Adipocyte (in vitro differentiated cells): ENCODE results near the gene PCMTD2.
A peak's percentile ranks its signal among the peaks of the same experiment; 100 is the strongest.

Source experiments
- DNase-seq: peaks from one replicate; pipeline ENCODE4 v3.0.0-alpha.2; 2015; ENCODE audit warnings: low read depth
- H3K27me3 ChIP-seq: replicated peaks from 2 replicates; pipeline ENCODE4 v1.7.0; 2013; ENCODE audit warnings: mild to moderate bottlenecking, low read length, moderate library complexity; ENCODE audit not compliant: control insufficient read depth, insufficient read depth
- H3K36me3 ChIP-seq: 2 replicates; pipeline ENCODE4 v1.7.0; 2013; ENCODE audit warnings: low read length, mild to moderate bottlenecking, moderate library complexity; ENCODE audit not compliant: control insufficient read depth, insufficient read depth, severe bottlenecking
- H3K4me1 ChIP-seq: 2 replicates; pipeline ENCODE4 v1.7.0; 2013; ENCODE audit warnings: mild to moderate bottlenecking, low read length, moderate library complexity; ENCODE audit not compliant: control insufficient read depth, insufficient read depth
- H3K4me3 ChIP-seq: 2 replicates; pipeline ENCODE4 v1.7.0; 2013; ENCODE audit warnings: mild to moderate bottlenecking, low read length, moderate library complexity
- H3K9ac ChIP-seq: 2 replicates; pipeline ENCODE4 v1.7.0; 2013; ENCODE audit warnings: mild to moderate bottlenecking, low read length, moderate library complexity
- H3K9me3 ChIP-seq: 2 replicates; pipeline ENCODE4 v1.7.0; 2013; ENCODE audit warnings: mild to moderate bottlenecking, low read length, moderate library complexity; ENCODE audit not compliant: control insufficient read depth

PCMTD2 gene

GRCh38 chr20:64255361-64256281, at the start of gene PCMTD2:
Gene PCMTD2, plus strand, starts transcription at chr20:64255748. Its CDS starts 4,218 bp downstream, at chr20:64259966.
- no peaks in the 10 kb centered on the region for H3K36me3 ChIP-seq
- H3K27me3 ChIP-seq = peaks cover 12% of the 10 kb centered on the region
- peak within 1 kb of the TSS; percentile 91 for H3K9ac ChIP-seq
- peak; percentile 93 for DNase-seq
- H3K9me3 ChIP-seq = no peaks in the 10 kb centered on the region
- peaks cover 20% of the 10 kb centered on the region for H3K4me1 ChIP-seq
- peak within 1 kb of the TSS; percentile 92 for H3K4me3 ChIP-seq

GRCh38 chr20:64206614-64207013, 48.9 kb upstream of the PCMTD2 start:
- no peaks in the 10 kb centered on the region for H3K9me3 ChIP-seq
- no peak overlapping the region for H3K4me3 ChIP-seq
- peaks cover 70% of the 10 kb centered on the region for H3K27me3 ChIP-seq
- no peak overlapping the region for H3K9ac ChIP-seq
- DNase-seq = no peak
- H3K4me1 ChIP-seq = peaks cover 11% of the 10 kb centered on the region
- no peaks in the 10 kb centered on the region for H3K36me3 ChIP-seq

- peaks cover 63% of the 10 kb centered on the region for H3K27me3 ChIP-seq
- no peaks in the 10 kb centered on the region for H3K9me3 ChIP-seq
- H3K9ac ChIP-seq = no peak overlapping the region
- H3K4me3 ChIP-seq = no peak overlapping the region
- peaks cover 18% of the 10 kb centered on the region for H3K4me1 ChIP-seq
- DNase-seq = no peak
- no peaks in the 10 kb centered on the region for H3K36me3 ChIP-seq
Measured at GRCh38 chr20:64207641-64208590, 47.6 kb upstream of the PCMTD2 start.

GRCh38 chr20:64209148-64209547, 46.4 kb upstream of the PCMTD2 start:
- Histone ChIP-seq H3K4me3 (no peak overlapping the region), H3K9me3 (no peaks in the 10 kb centered on the region), H3K36me3 (no peaks in the 10 kb centered on the region), H3K9ac (no peak overlapping the region), H3K27me3 (peaks cover 59% of the 10 kb centered on the region), H3K4me1 (peaks cover 27% of the 10 kb centered on the region)
- DNase-seq = no peak

GRCh38 chr20:64210656-64211369, 44.7 kb upstream of the PCMTD2 start:
- Histone ChIP-seq H3K27me3 (peaks cover 59% of the 10 kb centered on the region), H3K36me3 (no peaks in the 10 kb centered on the region), H3K4me1 (peaks cover 27% of the 10 kb centered on the region), H3K9me3 (no peaks in the 10 kb centered on the region), H3K9ac (no peak overlapping the region), H3K4me3 (no peak overlapping the region)
- DNase-seq = peak; percentile 16

GRCh38 chr20:64211874-64212658, 43.5 kb upstream of the PCMTD2 start:
- Histone ChIP-seq H3K4me1 (peaks cover 27% of the 10 kb centered on the region), H3K9ac (no peak overlapping the region), H3K27me3 (peaks cover 59% of the 10 kb centered on the region), H3K36me3 (no peaks in the 10 kb centered on the region), H3K4me3 (no peak overlapping the region), H3K9me3 (no peaks in the 10 kb centered on the region)
- DNase-seq = no peak

- H3K9me3 ChIP-seq = no peaks in the 10 kb centered on the region
- peaks cover 53% of the 10 kb centered on the region for H3K27me3 ChIP-seq
- peak overlapping the region; percentile 1 for H3K9ac ChIP-seq
- H3K4me1 ChIP-seq = peaks cover 27% of the 10 kb centered on the region
- DNase-seq = peak; percentile 68
- no peaks in the 10 kb centered on the region for H3K36me3 ChIP-seq
- peak overlapping the region; percentile 15 for H3K4me3 ChIP-seq
Measured at GRCh38 chr20:64212755-64213154, 42.8 kb upstream of the PCMTD2 start.

GRCh38 chr20:64214113-64214512, 41.4 kb upstream of the PCMTD2 start:
- DNase-seq = no peak
- Histone ChIP-seq H3K9ac (no peak overlapping the region), H3K36me3 (no peaks in the 10 kb centered on the region), H3K27me3 (peaks cover 55% of the 10 kb centered on the region), H3K4me3 (no peak overlapping the region), H3K4me1 (peaks cover 27% of the 10 kb centered on the region), H3K9me3 (no peaks in the 10 kb centered on the region)

- Histone ChIP-seq H3K9me3 (no peaks in the 10 kb centered on the region), H3K36me3 (no peaks in the 10 kb centered on the region), H3K27me3 (peaks cover 55% of the 10 kb centered on the region), H3K9ac (no peak overlapping the region), H3K4me1 (peaks cover 27% of the 10 kb centered on the region), H3K4me3 (no peak overlapping the region)
- no peak for DNase-seq
Measured at GRCh38 chr20:64214952-64215351, 40.6 kb upstream of the PCMTD2 start.

GRCh38 chr20:64216036-64216435, 39.5 kb upstream of the PCMTD2 start:
- Histone ChIP-seq H3K4me3 (no peak overlapping the region), H3K4me1 (peaks cover 19% of the 10 kb centered on the region), H3K9ac (no peak overlapping the region), H3K27me3 (peaks cover 55% of the 10 kb centered on the region), H3K36me3 (no peaks in the 10 kb centered on the region), H3K9me3 (no peaks in the 10 kb centered on the region)
- DNase-seq = no peak
